Neutrophil (primary cell): ENCODE data around the gene CIBAR2.

Source experiments
- H3K27ac ChIP-seq: fragments of 200-600 bp; sonication (generic); 2 replicates; pipeline ENCODE4 v1.5.1; 2016; ENCODE audit warnings: mild to moderate bottlenecking, moderate library complexity
- H3K27me3 ChIP-seq: fragments of 200-600 bp; sonication (generic); 2 replicates; pipeline ENCODE4 v1.6.0; 2016; ENCODE audit warnings: mild to moderate bottlenecking
- H3K36me3 ChIP-seq: fragments of 200-600 bp; sonication (generic); 2 replicates; pipeline ENCODE4 v1.5.1; 2017
- H3K4me1 ChIP-seq, 2 experiments: fragments of 200-600 bp in 1 of 2; sonication (generic) in 1 of 2; 1 replicate in 1 of 2; 2 replicates in 1 of 2; pipeline versions ENCODE4 v1.5.1 to v1.6.1; 2013 to 2016; ENCODE audit warnings: low read depth in 1 of 2, low read length in 1 of 2, mild to moderate bottlenecking in 1 of 2, moderate library complexity in 1 of 2; ENCODE audit not compliant: control insufficient read depth in 1 of 2, insufficient read depth in 1 of 2
- H3K4me3 ChIP-seq, 2 experiments: fragments of 200-600 bp in 1 of 2; sonication (generic) in 1 of 2; 1 replicate in 1 of 2; 2 replicates in 1 of 2; pipeline ENCODE4 v1.5.1; 2013 to 2016; ENCODE audit warnings: low read depth in 1 of 2, low read length in 1 of 2, mild to moderate bottlenecking in 1 of 2, moderate library complexity in 1 of 2
- H3K9me3 ChIP-seq: fragments of 200-600 bp; sonication (generic); 2 replicates; pipeline ENCODE4 v1.5.1; 2016
- CTCF ChIP-seq: fragments of 200-600 bp; sonication (generic); IDR thresholded peaks from 2 replicates; pipeline ENCODE4 v1.5.1; 2016; ENCODE audit warnings: antibody characterized with exemption

CIBAR2 gene

GRCh38 chr16:85156869-85157268 lies 44.6 kb upstream of the CIBAR2 start:
- H3K4me3 ChIP-seq = no peak overlapping the region
- H3K9me3 ChIP-seq = no peaks in the 10 kb centered on the region
- H3K4me1 ChIP-seq = peaks cover 0 to 8% of the 10 kb centered on the region in 2 experiments
- peaks cover 26% of the 10 kb centered on the region for H3K27me3 ChIP-seq
- no peaks in the 10 kb centered on the region for H3K36me3 ChIP-seq
- H3K27ac ChIP-seq = no peak overlapping the region
- TF ChIP-seq CTCF = no peak

- H3K27me3 ChIP-seq = peaks cover 26% of the 10 kb centered on the region
- no peak for TF ChIP-seq CTCF
- no peaks in the 10 kb centered on the region for H3K9me3 ChIP-seq
- no peak overlapping the region for H3K4me3 ChIP-seq
- H3K27ac ChIP-seq = no peak overlapping the region
- no peaks in the 10 kb centered on the region for H3K36me3 ChIP-seq
- peaks cover 0 to 8% of the 10 kb centered on the region in 2 experiments for H3K4me1 ChIP-seq
Observed at GRCh38 chr16:85156440-85156839, 44.2 kb upstream of the CIBAR2 start.

- no peak for TF ChIP-seq CTCF
- peaks cover 0 to 8% of the 10 kb centered on the region in 2 experiments for H3K4me1 ChIP-seq
- no peaks in the 10 kb centered on the region for H3K36me3 ChIP-seq
- no peak overlapping the region for H3K27ac ChIP-seq
- peaks cover 11% of the 10 kb centered on the region for H3K27me3 ChIP-seq
- H3K9me3 ChIP-seq = no peaks in the 10 kb centered on the region
- no peak overlapping the region for H3K4me3 ChIP-seq
Observed at GRCh38 chr16:85153656-85154091, 41.4 kb upstream of the CIBAR2 start.

GRCh38 chr16:85153046-85153445 lies 40.8 kb upstream of the CIBAR2 start:
- H3K9me3 ChIP-seq = no peaks in the 10 kb centered on the region
- H3K36me3 ChIP-seq = no peaks in the 10 kb centered on the region
- H3K27ac ChIP-seq = no peak overlapping the region
- TF ChIP-seq CTCF = no peak
- peaks cover 0 to 5% of the 10 kb centered on the region in 2 experiments for H3K4me1 ChIP-seq
- H3K4me3 ChIP-seq = no peak overlapping the region
- peaks cover 6% of the 10 kb centered on the region for H3K27me3 ChIP-seq

DNA sequence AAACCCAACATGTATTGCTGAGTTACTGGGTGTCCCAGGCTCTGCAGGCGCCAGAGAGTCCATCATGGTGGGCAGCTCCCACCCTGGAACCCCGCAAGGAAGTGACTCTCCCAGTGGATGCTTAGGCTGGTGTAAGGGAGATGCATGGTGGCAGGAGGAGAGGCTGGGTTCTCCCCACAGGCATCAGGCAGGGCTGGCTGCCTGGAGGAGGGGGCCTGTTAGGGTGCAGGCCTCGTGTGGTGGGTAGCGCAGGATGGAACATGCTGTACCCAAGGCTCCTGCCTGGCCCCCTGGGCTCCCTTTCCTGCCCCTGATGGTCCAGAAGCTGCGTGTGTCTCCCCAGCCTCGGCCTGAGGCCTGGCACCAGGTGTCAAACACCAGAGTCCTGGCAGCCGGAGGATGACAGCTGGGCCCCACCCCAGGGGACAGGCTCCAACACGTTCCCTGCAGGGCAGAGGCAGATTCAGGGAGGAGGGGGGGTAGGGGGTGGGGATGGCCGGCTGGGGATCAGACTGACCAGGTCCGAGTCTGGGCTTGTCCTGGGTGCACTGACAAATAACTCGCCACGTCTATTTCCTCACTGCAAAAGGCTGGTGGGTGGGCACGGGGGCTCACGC lies 40.2 kb upstream of the CIBAR2 start:
- Histone ChIP-seq H3K4me3 (no peak overlapping the region), H3K27ac (no peak overlapping the region)

More for the DNA sequence above, 40.2 kb upstream of the CIBAR2 start:
- Histone ChIP-seq H3K36me3 (no peaks in the 10 kb centered on the region), H3K9me3 (no peaks in the 10 kb centered on the region), H3K27me3 (peaks cover 5% of the 10 kb centered on the region), H3K4me1 (peaks cover 0 to under 1% of the 10 kb centered on the region in 2 experiments)
- no peak for TF ChIP-seq CTCF
